HG02938 (cell line): ENCODE measurements around the gene PRPSAP2.
A peak's percentile ranks its signal among the peaks of the same experiment; 100 is the strongest.

Source experiments
- ATAC-seq: cut with Tn5 transposase; IDR thresholded peaks from one replicate; pipeline ENCODE4 v1.9.1; 2021; ENCODE audit warnings: mild to moderate bottlenecking, moderate library complexity; ENCODE audit not compliant: unreplicated experiment

The PRPSAP2 gene

GRCh38 chr17:18960803-18961511 is 103.0 kb downstream of the PRPSAP2 start:
- peak; percentile 64 for ATAC-seq

DNA sequence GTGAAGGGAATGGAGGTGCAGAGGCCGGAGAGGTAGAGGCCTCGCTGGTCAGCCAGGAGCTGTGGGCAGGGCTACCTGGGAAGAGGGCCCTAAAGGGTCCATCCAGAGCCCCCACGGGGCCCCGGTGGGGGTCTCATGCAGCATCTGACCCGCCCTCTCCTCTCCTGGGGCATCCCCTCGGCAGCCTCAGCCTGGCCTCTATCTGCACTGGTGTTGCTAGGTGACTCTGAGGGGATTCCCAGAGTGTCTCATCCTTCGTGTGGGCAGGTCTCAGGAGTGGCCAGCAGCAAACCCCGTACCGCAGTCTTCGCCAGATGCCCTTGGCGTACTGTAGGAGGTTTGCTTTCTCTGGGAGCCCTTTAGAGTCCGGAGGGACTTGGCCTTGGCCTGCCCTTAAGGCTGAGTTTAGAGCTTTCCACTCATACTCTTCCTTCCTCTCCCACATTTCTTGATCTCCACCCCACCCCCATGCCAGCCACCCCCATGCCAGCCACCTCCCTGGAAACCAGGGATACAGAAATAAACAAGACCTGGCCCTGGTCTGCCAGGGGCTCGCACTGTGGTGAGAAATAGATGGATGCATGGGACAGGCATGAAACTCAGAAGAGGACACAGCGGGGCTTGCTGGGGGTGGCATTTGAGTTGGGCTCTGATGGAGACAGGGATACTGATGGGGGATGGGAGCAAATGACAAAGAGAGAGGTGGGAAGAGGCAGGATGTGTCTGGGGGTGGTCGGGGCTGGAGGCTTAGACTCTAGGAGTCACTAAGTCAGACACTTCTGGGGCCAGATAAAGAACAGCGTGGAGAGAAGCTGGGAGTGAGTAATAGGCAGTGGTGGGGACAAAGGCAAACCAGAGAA is 103.9 kb downstream of the PRPSAP2 start:
- ATAC-seq: no peak

- no peak for ATAC-seq
These were observed 104.5 kb downstream of the PRPSAP2 start for GRCh38 chr17:18962494-18962815.

DNA sequence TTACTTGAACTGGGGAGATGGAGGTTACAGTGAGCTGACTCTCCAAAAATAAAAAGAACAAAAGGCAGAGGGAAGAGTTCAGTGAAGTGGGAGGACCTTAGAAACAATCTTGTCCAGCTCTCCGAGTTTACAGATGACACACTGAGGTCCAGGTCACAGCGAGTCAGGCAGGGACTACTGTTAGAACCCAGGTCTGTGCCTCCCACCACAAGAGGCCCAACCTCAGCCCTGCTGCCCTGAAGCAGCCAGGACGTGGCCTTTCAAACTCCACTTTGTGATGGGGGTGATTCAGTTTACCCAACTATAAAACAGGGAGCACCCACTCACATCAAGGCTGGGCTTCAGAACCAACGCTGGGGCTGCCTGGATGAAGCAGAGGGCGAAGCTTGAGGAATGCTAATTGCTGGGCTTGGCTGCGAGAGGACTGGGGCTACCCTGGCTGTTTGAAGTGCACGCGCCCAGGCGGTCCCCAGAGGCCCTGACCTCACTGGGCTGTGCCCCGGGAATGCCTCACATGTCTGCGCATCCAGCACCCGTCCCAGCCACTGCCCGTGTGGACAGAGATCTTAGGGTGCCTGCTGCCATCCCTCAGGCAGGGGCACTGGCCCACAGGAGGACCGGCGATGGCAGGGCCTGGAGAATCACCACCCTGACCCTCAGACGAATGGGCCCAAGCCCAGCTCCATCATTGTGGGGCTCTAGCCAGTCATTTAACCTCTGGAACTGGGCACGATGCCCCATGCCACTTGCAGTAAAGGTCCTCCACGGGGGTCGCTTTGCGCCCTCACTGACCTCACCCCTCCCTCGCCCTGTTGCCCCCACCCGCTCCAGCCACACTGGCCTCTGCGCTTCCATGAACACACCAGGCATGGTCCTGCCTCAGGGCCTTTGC is 105.4 kb downstream of the PRPSAP2 start:
- ATAC-seq: no peak

GRCh38 chr17:18964018-18964351 is 106.1 kb downstream of the PRPSAP2 start:
- ATAC-seq: no peak

- no peak for ATAC-seq
These were observed 106.6 kb downstream of the PRPSAP2 start for GRCh38 chr17:18964550-18964949.

- no peak for ATAC-seq
These were observed 107.8 kb downstream of the PRPSAP2 start for GRCh38 chr17:18965530-18966236.

DNA sequence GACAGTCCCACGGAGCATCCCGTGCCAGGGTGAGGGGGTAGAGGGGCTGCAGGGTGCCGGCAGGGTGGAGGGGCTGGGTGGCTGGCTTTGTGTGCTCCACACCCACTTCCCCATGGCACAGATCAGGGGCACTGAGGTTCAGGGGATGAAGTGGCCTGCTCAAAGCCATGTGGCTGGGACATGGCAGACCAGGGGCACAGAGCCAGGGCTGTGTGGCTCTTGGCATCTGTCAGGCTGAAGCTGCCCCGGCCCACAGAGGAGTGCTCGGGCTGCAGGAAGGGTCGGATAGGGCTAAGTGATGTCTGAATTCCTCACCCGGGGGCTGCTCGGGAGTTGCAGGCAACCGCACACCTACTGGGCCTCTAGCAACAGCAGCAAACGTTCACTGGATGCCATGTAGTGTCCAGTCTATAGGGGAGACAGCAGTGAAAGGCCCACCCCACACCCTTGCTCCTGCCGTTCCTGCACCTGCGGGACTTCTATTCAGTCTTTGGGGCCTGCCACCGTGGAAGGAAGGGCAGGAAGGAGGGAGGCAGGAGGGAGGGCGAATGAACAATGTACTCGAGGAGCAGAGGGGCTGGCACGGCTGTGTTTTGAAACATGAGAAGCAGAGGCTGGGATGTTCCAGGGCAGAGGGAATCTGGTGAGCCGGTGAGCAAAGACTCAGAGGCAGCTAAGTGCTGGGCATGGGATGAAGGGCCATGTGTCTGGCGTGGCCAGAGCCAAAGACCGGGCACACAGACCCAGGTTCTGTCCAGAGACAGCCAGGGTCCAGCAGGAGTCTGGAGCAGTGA is 109.1 kb downstream of the PRPSAP2 start:
- ATAC-seq: no peak

GRCh38 chr17:18967916-18968315 is 110.0 kb downstream of the PRPSAP2 start:
- ATAC-seq: no peak

- no peak for ATAC-seq
These were observed 110.4 kb downstream of the PRPSAP2 start for GRCh38 chr17:18968345-18968744.

GRCh38 chr17:18968945-18969887 is 111.3 kb downstream of the PRPSAP2 start:
- ATAC-seq: no peak

DNA sequence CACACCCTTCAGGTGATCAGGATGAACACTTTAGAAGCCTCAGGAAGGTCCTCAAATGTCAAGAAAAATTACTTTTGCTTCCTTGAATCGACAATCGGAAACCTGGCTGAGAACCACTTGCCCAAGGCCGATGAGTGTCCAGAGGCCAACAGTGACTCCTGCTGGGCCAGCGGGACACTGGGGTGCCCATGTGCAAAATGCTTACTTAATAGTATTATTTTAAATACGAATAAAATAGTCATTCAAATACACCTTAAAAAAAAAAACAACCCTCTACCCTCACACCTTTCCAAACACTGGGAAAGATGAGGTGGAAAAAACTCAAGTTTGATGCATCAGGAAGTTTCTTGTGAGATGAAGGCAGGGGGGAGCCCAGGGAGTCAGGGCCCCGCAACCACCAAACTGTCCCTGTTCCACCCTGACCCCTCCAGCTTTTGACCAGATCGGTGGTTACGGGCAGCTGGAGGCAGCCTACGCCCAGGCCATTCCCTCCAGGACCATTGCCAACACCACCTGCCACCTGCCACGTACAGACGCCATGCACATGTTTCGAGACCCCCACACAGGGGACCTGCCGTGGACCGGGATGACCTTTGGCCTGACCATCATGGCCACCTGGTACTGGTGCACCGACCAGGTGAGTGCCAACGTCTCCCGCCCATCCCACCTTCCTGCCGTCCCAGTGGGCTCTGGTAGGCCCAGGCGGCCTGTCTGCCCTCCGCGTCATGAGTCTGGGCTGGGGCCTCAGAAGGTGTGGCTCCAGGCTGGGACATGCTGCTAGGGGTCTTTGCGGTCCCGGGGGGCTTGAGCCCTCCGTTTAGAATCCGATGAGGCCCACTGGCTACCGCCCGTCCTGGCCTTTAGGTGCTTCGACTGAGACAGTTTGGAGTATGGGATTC is 112.9 kb downstream of the PRPSAP2 start:
- ATAC-seq: no peak

- no peak for ATAC-seq
These were observed 113.9 kb downstream of the PRPSAP2 start for GRCh38 chr17:18971801-18972200.

GRCh38 chr17:18974407-18975149 is 116.6 kb downstream of the PRPSAP2 start:
- no peak for ATAC-seq

GRCh38 chr17:18975597-18975996 is 117.7 kb downstream of the PRPSAP2 start:
- ATAC-seq: no peak

DNA sequence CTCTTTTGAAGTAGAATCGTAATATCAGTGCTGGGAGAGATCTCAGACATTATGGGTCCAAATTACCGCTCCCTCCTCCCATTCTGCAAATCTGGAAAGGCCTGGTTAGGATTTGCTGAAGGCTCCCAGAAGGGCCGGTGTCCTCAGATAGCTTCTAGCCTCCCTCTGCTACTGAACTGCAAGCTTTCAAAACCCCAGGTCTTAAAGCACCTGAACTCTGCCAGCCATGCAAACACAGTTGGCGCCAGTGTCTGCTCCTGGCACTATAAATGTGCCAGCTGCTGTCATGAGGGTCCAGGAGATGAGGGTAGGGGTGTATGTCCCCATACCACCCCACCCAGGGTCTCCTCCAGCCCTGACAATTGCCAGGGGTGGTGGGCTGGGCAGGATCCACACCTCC is 118.3 kb downstream of the PRPSAP2 start:
- ATAC-seq: no peak

GRCh38 chr17:18977021-18977420 is 119.1 kb downstream of the PRPSAP2 start:
- no peak for ATAC-seq
